HG02852 (cell line): Measurements from ENCODE around the gene HIF1A.

Experiments used
- ATAC-seq: cut with Tn5 transposase; IDR thresholded peaks from one replicate; pipeline ENCODE4 v1.9.1; 2021; ENCODE audit warnings: mild to moderate bottlenecking, moderate library complexity; ENCODE audit not compliant: unreplicated experiment

HIF1A gene

DNA sequence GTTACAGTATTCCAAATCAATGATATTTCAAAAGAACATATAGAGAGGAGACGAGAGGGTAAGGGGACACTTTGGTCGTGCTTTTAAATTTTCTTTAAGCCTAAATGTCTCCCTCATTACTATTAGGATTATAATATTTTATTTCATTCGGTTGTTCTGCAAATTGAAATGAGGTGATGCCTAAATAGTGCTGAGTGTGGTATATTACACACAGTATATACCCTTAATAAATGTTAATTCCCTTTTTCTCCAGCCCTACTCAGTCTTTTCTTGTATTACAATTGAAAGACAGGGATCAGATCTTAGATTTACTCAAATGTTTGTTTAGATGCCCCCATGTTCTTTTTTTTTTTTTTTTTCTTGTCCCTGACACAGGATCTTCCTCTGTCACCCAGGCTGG is 74.6 kb downstream of the HIF1A start:
- no peak for ATAC-seq

DNA sequence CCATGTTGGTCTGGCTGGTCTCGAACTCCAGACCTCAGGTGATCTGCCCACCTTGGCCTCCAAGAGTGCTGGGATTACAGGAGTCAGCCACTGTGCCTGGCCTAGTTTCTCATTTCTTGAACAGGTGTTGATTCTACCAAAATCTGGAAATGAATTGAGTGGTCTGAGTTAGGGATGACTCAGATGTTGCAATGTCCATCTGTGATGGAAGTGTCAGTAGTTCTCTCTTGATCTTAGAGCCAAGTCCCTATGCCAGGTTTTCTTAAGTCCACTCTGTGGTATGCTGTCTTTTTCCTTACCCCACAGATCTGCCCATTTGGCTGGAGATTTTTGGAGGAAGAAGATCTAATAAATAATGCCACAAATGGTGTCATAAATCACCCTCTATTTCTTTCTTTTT is 79.5 kb downstream of the HIF1A start:
- no peak for ATAC-seq

DNA sequence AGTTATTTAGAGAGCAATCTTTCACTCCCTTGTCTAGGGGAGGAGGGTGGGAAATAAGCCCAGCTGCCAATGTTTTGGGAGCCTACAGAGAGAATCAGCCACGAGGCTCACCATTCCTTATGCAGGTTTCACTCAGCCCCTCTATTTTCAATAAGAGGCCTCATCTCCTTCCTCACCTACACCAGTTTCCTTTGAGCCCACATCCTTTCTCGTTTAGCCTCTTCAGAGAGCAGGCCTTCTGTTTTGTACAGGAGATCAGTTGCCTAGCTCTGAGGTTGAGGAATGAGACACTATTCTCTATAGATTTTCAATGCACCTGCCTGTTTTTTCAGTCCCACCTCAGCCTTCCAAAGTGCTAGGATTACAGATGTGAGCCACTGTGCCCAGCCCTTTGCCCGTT is 84.8 kb downstream of the HIF1A start:
- ATAC-seq = peak; percentile 79

DNA sequence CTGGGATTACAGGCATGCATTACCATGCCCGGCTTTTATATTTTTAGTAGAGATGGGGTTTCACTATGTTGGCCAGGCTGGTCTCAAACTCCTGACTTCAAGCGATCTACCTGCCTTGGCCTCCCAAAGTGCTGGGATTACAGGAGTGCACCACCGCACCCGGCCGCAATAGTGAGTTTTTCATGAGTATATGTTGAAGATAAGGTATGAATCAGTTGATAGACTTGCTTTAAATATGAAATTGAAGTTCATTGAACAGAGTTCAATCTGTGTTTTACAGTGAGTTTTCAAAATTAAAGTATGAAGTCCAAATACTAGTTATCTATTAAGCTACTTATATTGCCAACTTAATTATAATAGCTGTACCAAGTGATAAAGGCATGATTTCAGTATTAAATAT is 102.0 kb downstream of the HIF1A start:
- no peak for ATAC-seq
